HCT116 (cell line): ENCODE results near the gene SUGP1. TPM values are rescaled to one million over a fixed set of nuclear protein-coding genes. Genes with fewer than 3 reads are reported as not detected.

ENCODE experiments used
- ATAC-seq: fragments of 200-7000 bp; cut with Tn5 transposase; 2 replicates; pipeline ENCODE4 v1.9.1; 2020; ENCODE audit warnings: mild to moderate bottlenecking, moderate library complexity
- BruUV-seq: library from RNA; stranded (reverse); fragments of 400-500 nt; replicated peaks from 2 replicates; lab custom pipeline; 2021; lab: Mats Ljungman, UMichigan
- CTCF ChIA-PET: fragments of 300-600 bp; sonication (Branson Sonifier 250); formaldehyde crosslinking; loops from one replicate; lab custom pipeline; 2021; ENCODE audit warnings: antibody characterized with exemption; lab: Charles Lee
- POLR2A ChIA-PET: fragments of 300-600, 350-600 bp; sonication (Branson Sonifier 250); formaldehyde crosslinking; loops from one replicate; lab custom pipeline; 2021; ENCODE audit warnings: antibody characterized with exemption; lab: Charles Lee
- RAD21 ChIA-PET, 2 experiments: fragments of 300-600 bp; sonication (Branson Sonifier 250); formaldehyde crosslinking; loops; one replicate each; lab custom pipeline; 2023; ENCODE audit warnings: low total read pairs in 2 of 2; ENCODE audit not compliant: uncharacterized antibody in 2 of 2, unreplicated experiment in 2 of 2, low non-redundant PET in 1 of 2; lab: Charles Lee
- DNase-seq: peaks from one replicate; pipeline ENCODE4 v3.0.0-alpha.2; 2010; ENCODE audit warnings: low read depth, low spot score
- H2AFZ ChIP-seq: fragments of 200-600 bp; shearing (Covaris generic), sonication (generic); 2 replicates; pipeline ENCODE4 v1.6.1; 2017; ENCODE audit warnings: low read depth, mixed run types, mixed read lengths, antibody characterized with exemption, low read length; ENCODE audit not compliant: poor library complexity, severe bottlenecking
- H3K27ac ChIP-seq: 2 replicates; pipeline ENCODE4 v1.5.1; 2012; ENCODE audit warnings: low read depth, low read length
- H3K27me3 ChIP-seq: fragments of 200-600 bp; sonication (generic); 2 replicates; pipeline ENCODE4 v1.6.1; 2016; ENCODE audit warnings: mixed run types, low read length, mixed read lengths; ENCODE audit not compliant: insufficient read depth
- H3K36me3 ChIP-seq, 2 experiments: fragments of 200-500 bp in 1 of 2; fragments of 200-600 bp in 1 of 2; sonication (Bioruptor generic) in 1 of 2; sonication (generic) in 1 of 2; 2 replicates each; pipeline versions ENCODE4 v1.5.1 to v1.6.1; 2014 to 2016; ENCODE audit warnings: low read length in 2 of 2, inconsistent platforms in 1 of 2, mixed read lengths in 1 of 2, mixed run types in 1 of 2; ENCODE audit not compliant: insufficient read depth in 2 of 2, control insufficient read depth in 1 of 2
- H3K4me1 ChIP-seq, 2 experiments: fragments of 200-600 bp in 1 of 2; sonication (generic) in 1 of 2; 2 replicates each; pipeline versions ENCODE4 v1.5.1 to v1.6.1; 2012 to 2017; ENCODE audit warnings: low read length in 2 of 2, inconsistent platforms in 1 of 2, mild to moderate bottlenecking in 1 of 2, mixed read lengths in 1 of 2, mixed run types in 1 of 2, moderate library complexity in 1 of 2; ENCODE audit not compliant: insufficient read depth in 2 of 2, control insufficient read depth in 1 of 2
- H3K4me2 ChIP-seq: fragments of 200-600 bp; sonication (generic); 2 replicates; pipeline ENCODE4 v1.6.1; 2017; ENCODE audit warnings: mixed run types, low read length, mixed read lengths
- H3K4me3 ChIP-seq, 2 experiments: fragments of 200-600 bp in 1 of 2; sonication (generic) in 1 of 2; replicated peaks in 1 of 2; 2 replicates each; pipeline ENCODE4 v1.5.1; 2011 to 2016; ENCODE audit warnings: low read length in 2 of 2, control low read depth in 1 of 2, low read depth in 1 of 2, mild to moderate bottlenecking in 1 of 2, mixed read lengths in 1 of 2, mixed run types in 1 of 2
- H3K79me2 ChIP-seq: fragments of 200-600 bp; sonication (generic); 2 replicates; pipeline ENCODE4 v1.6.1; 2017; ENCODE audit warnings: mild to moderate bottlenecking, mixed run types, low read length, moderate library complexity, mixed read lengths; ENCODE audit not compliant: insufficient read depth
- H3K9ac ChIP-seq: fragments of 200-600 bp; sonication (generic); 2 replicates; pipeline ENCODE4 v1.6.1; 2016; ENCODE audit warnings: low read length, mixed read lengths
- H3K9me2 ChIP-seq: fragments of 200-600 bp; sonication (generic), shearing (Covaris generic); 2 replicates; pipeline ENCODE4 v1.6.1; 2017; ENCODE audit warnings: mixed run types, mild to moderate bottlenecking, moderate library complexity; ENCODE audit not compliant: insufficient read depth
- H3K9me3 ChIP-seq, 2 experiments: fragments of 200-500 bp in 1 of 2; fragments of 200-600 bp in 1 of 2; sonication (Bioruptor generic) in 1 of 2; sonication (generic) in 1 of 2; 2 replicates each; pipeline ENCODE4 v1.6.1; 2014 to 2017; ENCODE audit warnings: low read length in 2 of 2, mixed read lengths in 2 of 2, inconsistent platforms in 1 of 2, low read depth in 1 of 2, mild to moderate bottlenecking in 1 of 2, mixed run types in 1 of 2, moderate library complexity in 1 of 2; ENCODE audit not compliant: control insufficient read depth in 1 of 2, insufficient read depth in 1 of 2
- H4K20me1 ChIP-seq: fragments of 200-600 bp; sonication (generic), shearing (Covaris generic); 2 replicates; pipeline ENCODE4 v1.6.1; 2017; ENCODE audit warnings: mixed run types, mild to moderate bottlenecking, moderate library complexity; ENCODE audit not compliant: insufficient read depth
- ATF3 ChIP-seq: IDR thresholded peaks from 2 replicates; pipeline ENCODE4 v1.6.1; 2012
- CBX3 ChIP-seq: IDR thresholded peaks from 2 replicates; pipeline ENCODE4 v1.6.1; 2012; ENCODE audit warnings: low read depth
- CTCF ChIP-seq, 3 experiments: fragments of 200-600 bp in 1 of 3; sonication (generic) in 1 of 3; IDR thresholded peaks in 2 of 3; conservative IDR thresholded peaks in 1 of 3; 2 replicates each; pipeline ENCODE4 v1.5.1; 2012 to 2017; ENCODE audit warnings: low read depth in 2 of 3, low read length in 2 of 3, antibody characterized with exemption in 1 of 3, borderline replicate concordance in 1 of 3, control low read depth in 1 of 3, mild to moderate bottlenecking in 1 of 3, mixed read lengths in 1 of 3, mixed run types in 1 of 3, moderate library complexity in 1 of 3; ENCODE audit not compliant: insufficient read depth in 1 of 3
- ELF1 ChIP-seq: IDR thresholded peaks from 2 replicates; pipeline ENCODE4 v1.6.1; 2012; ENCODE audit warnings: low read depth, borderline replicate concordance
- FOSL1 ChIP-seq: IDR thresholded peaks from 2 replicates; pipeline ENCODE4 v1.6.1; 2012; ENCODE audit warnings: low read depth
- JUND ChIP-seq: IDR thresholded peaks from 2 replicates; pipeline ENCODE4 v1.6.1; 2012
- MAX ChIP-seq: IDR thresholded peaks from 2 replicates; pipeline ENCODE4 v1.6.1; 2012
- POLR2A ChIP-seq: IDR thresholded peaks from 2 replicates; pipeline ENCODE4 v1.7.0; 2011; ENCODE audit warnings: borderline replicate concordance; ENCODE audit not compliant: insufficient read depth, insufficient read length; ENCODE audit errors: extremely low read depth
- POLR2AphosphoS5 ChIP-seq: IDR thresholded peaks from 2 replicates; pipeline ENCODE4 v1.6.1; 2011; ENCODE audit warnings: mild to moderate bottlenecking, low read depth, low read length, moderate library complexity
- RAD21 ChIP-seq: IDR thresholded peaks from 2 replicates; pipeline ENCODE4 v1.6.1; 2012; ENCODE audit warnings: low read depth, mild to moderate bottlenecking
- REST ChIP-seq: IDR thresholded peaks from 2 replicates; pipeline ENCODE4 v1.6.1; 2012; ENCODE audit warnings: low read depth
- SIN3A ChIP-seq: IDR thresholded peaks from 2 replicates; pipeline ENCODE4 v1.6.1; 2012; ENCODE audit warnings: low read depth
- SP1 ChIP-seq: IDR thresholded peaks from 2 replicates; pipeline ENCODE4 v1.6.1; 2012; ENCODE audit warnings: low read depth
- SRF ChIP-seq: IDR thresholded peaks from 2 replicates; pipeline ENCODE4 v1.6.1; 2012; ENCODE audit warnings: low read depth
- TCF7L2 ChIP-seq: IDR thresholded peaks from 2 replicates; pipeline ENCODE4 v1.7.0; 2011; ENCODE audit warnings: borderline replicate concordance, inconsistent platforms; ENCODE audit not compliant: insufficient read depth, insufficient read length; ENCODE audit errors: extremely low read depth
- YY1 ChIP-seq: IDR thresholded peaks from 2 replicates; pipeline ENCODE4 v1.6.1; 2011; ENCODE audit warnings: low read length, low read depth, moderate library complexity, mild to moderate bottlenecking; ENCODE audit not compliant: insufficient replicate concordance; ENCODE audit errors: extremely low read depth
- ZBTB33 ChIP-seq: IDR thresholded peaks from 2 replicates; pipeline ENCODE4 v1.6.1; 2011; ENCODE audit warnings: mild to moderate bottlenecking, low read length, moderate library complexity; ENCODE audit not compliant: insufficient replicate concordance; ENCODE audit errors: extremely low read depth
- ZNF274 ChIP-seq: fragments of 200-500 bp; sonication (Bioruptor generic); IDR thresholded peaks from 2 replicates; pipeline ENCODE4 v1.6.1; 2014; ENCODE audit warnings: mild to moderate bottlenecking, low read depth, low read length, inconsistent platforms
- intact Hi-C: fragments of 100-400 bp; cut with micrococcal nuclease; formaldehyde crosslinking; loops from 2 replicates; pipeline ENCODE4 v1.10.0; 2022
- total RNA-seq: library from RNA; stranded (reverse); gene quantifications from one replicate; pipeline ENCODE4 v1.2.1, GENCODE V29; 2021; ENCODE audit not compliant: unreplicated experiment

The SUGP1 gene
- total RNA-seq, 1 experiment from 2014 or later = 47.6 TPM

- Histone ChIP-seq H4K20me1 (no peaks in the 10 kb centered on the region), H3K4me3 (no peak overlapping the region), H3K27ac (no peak overlapping the region), H3K9ac (no peak overlapping the region), H3K27me3 (no peaks in the 10 kb centered on the region), H3K36me3 (no peaks in the 10 kb centered on the region), H3K79me2 (no peaks in the 10 kb centered on the region), H3K4me2 (no peak overlapping the region), H3K9me2 (no peaks in the 10 kb centered on the region), H2AFZ (no peak overlapping the region), H3K9me3 (no peaks in the 10 kb centered on the region), H3K4me1 (no peaks in the 10 kb centered on the region)
- POLR2A ChIA-PET = no interaction called here
- CTCF ChIA-PET = no interaction called here
- intact Hi-C loops = no loop called here
- DNase-seq (no peak), ATAC-seq (no peak)
- RAD21 ChIA-PET = no interaction called here
- TF ChIP-seq MAX (no peak), ZNF274 (no peak), YY1 (no peak), REST (no peak), RAD21 (no peak), TCF7L2 (no peak), ZBTB33 (no peak), SIN3A (no peak), ELF1 (no peak), CBX3 (no peak), SRF (no peak), FOSL1 (no peak), POLR2AphosphoS5 (no peak), CTCF (IDR thresholded peaks at IDR 0.05 in 2 of 3, conservative IDR thresholded peaks at IDR 0.05 in 1 of 3; ENCODE audit: borderline replicate concordance in 1 of 3, insufficient read depth in 1 of 3, low read depth in 2 of 3, low read length in 2 of 3) (no peak), SP1 (no peak), ATF3 (no peak), POLR2A (no peak), JUND (no peak)
- BruUV-seq = no TSS peak
These were observed 53.0 kb downstream of the SUGP1 start for GRCh38 chr19:19267305-19267704.
